Nucleus accumbens (tissue), 56 donors: ENCODE data around the gene APOL3.
"Not testable (repeated sequence)": the region's sequence is repeated elsewhere in the genome, so short reads cannot be mapped to it uniquely, and the experiment has no call there.

Source experiments
- DNase-seq, 56 donors: peaks; one replicate each; lab custom pipeline; 2025; lab: John Stamatoyannopoulos, UW

The APOL3 gene

GRCh38 chr22:36107436-36107835, 53.1 kb downstream of the APOL3 start:
- no peak for DNase-seq

- no peak for DNase-seq
Observed at GRCh38 chr22:36106910-36107309, 53.6 kb downstream of the APOL3 start.

- no peak for DNase-seq
Observed at GRCh38 chr22:36104988-36105387, 55.6 kb downstream of the APOL3 start.

- DNase-seq: no peak
Observed at GRCh38 chr22:36104435-36104834, 56.1 kb downstream of the APOL3 start.

- no peak for DNase-seq
Observed at GRCh38 chr22:36103891-36104290, 56.7 kb downstream of the APOL3 start.

GRCh38 chr22:36102995-36103394, 57.6 kb downstream of the APOL3 start:
- no peak for DNase-seq

- DNase-seq: no peak
Observed at GRCh38 chr22:36101756-36102155, 58.8 kb downstream of the APOL3 start.

- not testable (repeated sequence) for DNase-seq
Observed at GRCh38 chr22:36100908-36101307, 59.6 kb downstream of the APOL3 start.

GRCh38 chr22:36100134-36100824, 60.3 kb downstream of the APOL3 start:
- no peak for DNase-seq

GRCh38 chr22:36099561-36099960, 61.0 kb downstream of the APOL3 start:
- DNase-seq: not testable (repeated sequence)

GRCh38 chr22:36097880-36098279, 62.7 kb downstream of the APOL3 start:
- DNase-seq: no peak

GRCh38 chr22:36090772-36091171, 69.8 kb downstream of the APOL3 start:
- DNase-seq: not testable (repeated sequence)
